AG09319 (cell line): Measurements from ENCODE around the gene CHGA.

Source experiments
- DNase-seq: peaks from one replicate; pipeline ENCODE4 v3.0.0-alpha.2; 2010; ENCODE audit warnings: low read depth; ENCODE audit errors: extremely low read depth
- CTCF ChIP-seq: IDR thresholded peaks from 2 replicates; pipeline ENCODE4 v1.5.1; 2011; ENCODE audit warnings: low read depth, mild to moderate bottlenecking, inconsistent platforms, low read length, moderate library complexity

The CHGA gene

DNA sequence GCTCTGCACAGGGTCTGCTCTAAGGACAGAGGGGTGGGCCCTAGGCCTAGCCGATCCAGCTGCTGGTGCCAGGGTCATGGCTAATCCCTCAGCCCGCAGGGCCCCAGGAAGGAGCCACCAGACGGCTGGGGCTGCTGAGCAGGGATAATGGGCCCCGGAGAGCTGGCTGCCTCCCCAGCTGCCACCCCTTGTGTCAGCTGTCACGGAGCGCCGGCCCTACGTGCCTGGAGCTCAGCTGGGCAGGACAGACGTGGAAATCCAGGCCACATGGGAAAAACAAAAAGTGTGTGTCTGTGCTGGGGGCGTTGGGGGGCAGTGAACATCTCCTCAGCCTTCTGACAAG lies 36.2 kb downstream of the CHGA start:
- DNase-seq, result no peak
- no peak for TF ChIP-seq CTCF

DNA sequence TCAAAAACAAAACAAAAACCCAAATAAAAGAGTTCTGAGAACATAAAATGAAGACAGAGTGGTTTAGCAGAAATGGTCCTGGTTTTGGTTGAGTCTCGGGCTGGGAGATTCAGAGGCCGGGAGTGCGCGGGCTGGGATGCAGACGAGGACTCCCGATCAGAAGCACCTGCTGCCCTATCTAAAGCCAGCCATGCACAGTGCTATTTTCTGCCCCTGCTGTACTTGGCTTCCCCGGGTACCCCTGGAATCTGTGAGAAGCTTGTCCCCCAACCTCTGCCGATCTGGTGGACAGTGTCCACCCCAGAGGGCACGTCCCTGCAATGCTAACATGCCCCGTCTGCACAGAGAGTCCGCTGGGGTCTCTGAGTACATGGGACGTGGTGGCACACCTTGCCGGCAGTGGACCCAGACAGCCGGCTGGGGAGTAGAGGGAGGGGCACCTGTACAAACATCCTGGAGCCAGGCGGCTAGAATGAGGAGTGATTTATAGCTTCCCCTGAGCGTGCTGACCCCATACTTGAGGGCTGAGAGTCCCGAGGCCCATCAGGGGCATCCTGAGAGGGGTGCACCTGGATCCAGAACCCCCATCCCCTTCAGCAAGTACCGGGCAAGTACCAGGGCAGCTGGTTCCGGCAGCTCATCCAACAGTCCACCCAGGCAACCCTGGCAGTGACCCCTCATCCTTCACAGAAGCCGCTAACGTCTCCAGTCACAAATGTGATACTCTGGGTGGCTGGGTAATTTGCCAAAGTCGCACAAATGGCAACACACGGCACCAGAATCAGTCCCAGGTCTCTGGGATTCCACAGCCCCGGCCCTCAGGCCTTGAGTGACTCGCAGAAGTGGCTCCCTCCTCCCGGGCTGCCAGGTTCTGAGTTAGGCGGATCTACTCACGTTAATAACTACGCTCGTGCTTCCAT lies 37.1 kb downstream of the CHGA start:
- no peak for DNase-seq
- TF ChIP-seq CTCF, result no peak

- no peak for TF ChIP-seq CTCF
- DNase-seq, result no peak
Observed at GRCh38 chr14:92960706-92961566, 38.0 kb downstream of the CHGA start.

- DNase-seq, result no peak
- TF ChIP-seq CTCF, result no peak
Observed at GRCh38 chr14:92961567-92961855, 38.6 kb downstream of the CHGA start.

- DNase-seq, result no peak
- TF ChIP-seq CTCF, result no peak
Observed at GRCh38 chr14:92962031-92962830, 39.3 kb downstream of the CHGA start.

DNA sequence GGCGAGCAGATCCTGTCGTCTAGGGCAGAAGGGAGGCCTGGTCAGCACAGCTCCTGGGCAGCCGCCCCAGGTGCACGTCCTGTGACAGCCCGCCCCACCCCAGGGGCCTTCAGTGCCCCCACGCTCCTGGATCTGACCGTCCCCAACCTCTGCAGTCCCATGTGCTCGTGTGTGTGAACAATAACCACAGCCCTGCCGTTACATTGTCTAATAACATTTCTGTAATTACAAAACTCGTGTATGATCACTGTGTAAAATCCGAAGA lies 39.8 kb downstream of the CHGA start:
- no peak for DNase-seq

More for the DNA sequence above, 39.8 kb downstream of the CHGA start:
- no peak for TF ChIP-seq CTCF
